GM18507 (cell line): Measurements from ENCODE around the gene ARL8A.

Experiments used
- DNase-seq: peaks from one replicate; pipeline ENCODE4 v3.0.0; 2011; ENCODE audit warnings: low read depth; ENCODE audit not compliant: insufficient read length; ENCODE audit errors: extremely low spot score
- FAIRE-seq: peaks from 2 replicates; lab custom pipeline; 2011; peaks lifted over from hg19 to GRCh38; lab: Jason Lieb, UNC

Gene ARL8A

DNA sequence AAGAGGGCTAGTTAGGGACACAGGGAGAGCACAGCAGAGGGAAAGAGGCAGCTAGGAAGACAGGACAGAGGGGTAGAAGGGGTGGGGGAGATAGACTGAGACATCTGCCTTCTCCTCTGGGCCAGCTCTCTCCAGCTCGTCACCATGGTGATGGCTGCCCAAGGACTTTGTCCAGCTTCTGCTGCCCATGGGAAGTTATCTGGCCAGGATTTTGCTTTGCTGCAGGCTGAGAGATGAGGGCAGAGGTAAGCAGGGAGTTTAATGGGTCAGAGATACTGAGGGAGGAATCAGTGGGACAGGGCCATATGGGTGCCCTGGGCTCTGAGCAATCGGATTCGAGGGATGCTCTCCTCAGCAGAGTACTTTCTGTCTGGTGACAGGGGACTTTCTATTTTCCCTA, 56.3 kb downstream of the ARL8A start:
- DNase-seq (no peak), FAIRE-seq (no peak)

DNA sequence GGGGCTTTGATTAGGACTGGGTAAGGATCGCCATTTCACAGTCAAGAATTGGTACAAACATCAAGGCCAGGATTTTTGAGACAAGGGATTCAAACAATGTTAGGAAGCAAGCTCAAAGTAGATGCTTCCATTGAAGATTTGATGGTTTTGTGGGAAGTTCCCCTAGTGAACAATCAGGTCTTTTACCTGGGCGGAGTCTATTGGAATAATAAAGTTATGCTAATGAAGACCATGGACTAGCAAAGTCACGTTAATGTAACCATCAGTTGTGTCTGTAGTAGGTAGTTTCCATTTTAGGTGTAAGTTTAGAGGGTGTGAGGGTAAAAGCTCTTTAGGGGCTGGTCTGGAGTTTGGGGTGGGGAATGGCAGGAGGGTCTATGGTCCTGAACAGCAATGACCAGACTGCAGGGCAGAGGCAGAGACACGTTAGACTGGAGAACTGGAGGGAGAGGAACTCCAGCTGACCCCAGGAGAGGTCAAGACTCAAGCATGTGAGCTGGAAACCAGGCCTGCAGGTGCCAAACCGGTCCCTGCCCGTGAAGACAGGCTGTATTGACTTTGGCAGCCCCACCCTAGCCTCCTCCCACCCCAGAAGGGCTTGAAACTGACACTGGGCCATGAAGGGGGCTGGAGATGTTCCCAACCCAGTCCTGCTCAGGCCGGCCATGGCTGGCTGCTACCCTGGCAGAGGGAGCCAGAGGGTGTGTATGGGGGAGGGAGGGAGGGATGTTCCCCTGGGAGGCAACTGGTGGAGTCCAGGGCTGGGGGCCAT, 57.8 kb downstream of the ARL8A start:
- FAIRE-seq (no peak), DNase-seq (no peak)

DNA sequence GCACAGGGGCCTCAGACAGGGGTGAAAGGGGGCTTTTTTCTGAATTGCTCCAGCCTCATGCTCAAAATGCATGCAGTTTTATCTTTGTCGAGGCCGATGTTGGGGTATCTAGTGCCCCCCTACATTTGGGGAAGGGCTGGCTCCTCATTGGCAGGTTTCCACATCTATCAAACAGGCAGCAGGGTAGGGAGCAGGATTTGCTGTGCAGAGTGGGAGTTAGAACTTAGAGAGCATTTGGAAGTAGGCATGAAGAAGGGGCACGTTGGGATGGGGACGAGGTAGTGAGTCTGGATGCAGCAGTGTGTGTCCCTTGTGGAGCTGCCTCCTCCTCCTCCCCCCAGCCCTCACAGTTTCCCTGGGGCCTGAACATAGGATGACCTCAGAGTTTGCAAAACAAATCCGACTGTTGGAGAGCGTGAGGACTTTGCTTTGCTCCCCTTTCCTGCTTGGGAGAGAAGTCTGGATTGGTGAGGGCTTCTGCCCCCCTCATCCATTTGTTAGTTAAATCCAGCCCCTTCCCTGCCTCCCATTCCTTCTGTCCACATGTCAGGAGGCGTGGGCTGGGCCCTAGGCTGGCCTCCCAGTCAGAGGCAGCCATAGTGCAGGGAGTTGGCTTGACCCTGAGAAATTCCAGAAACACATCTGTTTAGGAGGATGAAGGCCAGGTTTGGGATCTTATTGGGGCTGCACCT, 58.7 kb downstream of the ARL8A start:
- FAIRE-seq, result no peak
- DNase-seq, result no peak

DNA sequence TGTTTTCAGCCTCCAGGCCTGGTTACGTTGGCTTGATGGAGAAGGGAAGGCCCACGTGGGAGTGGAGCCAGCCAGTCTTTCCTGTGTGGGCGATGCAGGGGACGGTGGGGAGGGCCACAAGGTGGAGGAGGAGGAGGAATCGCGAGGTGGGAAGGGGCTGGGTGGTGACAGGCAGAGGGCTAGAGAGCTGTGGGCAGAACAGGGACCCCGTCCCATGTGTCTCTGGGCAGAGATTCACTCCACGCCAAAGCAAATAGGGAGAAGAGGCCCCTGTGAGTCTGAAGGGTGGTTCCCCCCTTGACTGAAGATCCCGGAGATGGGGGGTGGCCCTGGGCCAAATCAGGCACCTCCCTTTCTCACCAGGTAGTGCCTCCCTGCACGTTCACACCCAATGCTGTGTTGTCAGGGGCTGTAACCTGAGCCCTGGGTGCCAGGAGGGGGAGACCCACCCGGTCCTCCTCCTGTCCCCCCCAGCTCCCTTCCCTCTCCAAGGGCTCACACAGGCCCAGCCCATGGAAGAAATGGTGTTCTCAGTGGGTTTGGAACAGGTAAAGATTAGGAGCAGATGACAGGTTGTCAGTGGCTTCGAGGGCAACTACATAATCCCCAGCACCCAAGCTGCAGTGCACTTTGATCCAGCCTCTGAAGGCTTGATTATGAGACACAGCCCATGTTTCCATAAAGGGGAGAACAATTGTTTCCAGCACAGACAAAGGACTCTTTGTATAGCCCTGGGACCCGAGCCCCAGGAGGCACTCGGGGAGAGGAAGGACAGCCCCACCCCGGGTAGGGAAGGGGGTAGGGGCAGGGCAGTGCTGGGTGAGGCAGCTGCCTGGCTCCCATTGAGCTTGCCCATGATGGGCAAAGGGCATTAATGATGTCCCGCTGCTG, 59.5 kb downstream of the ARL8A start:
- no peak for DNase-seq
- FAIRE-seq, result no peak
